Measurements from ENCODE around the gene POMGNT1.
"Not testable (repeated sequence)": the region's sequence is repeated elsewhere in the genome, so short reads cannot be mapped to it uniquely, and the experiment has no call there.

Gene POMGNT1

DNA sequence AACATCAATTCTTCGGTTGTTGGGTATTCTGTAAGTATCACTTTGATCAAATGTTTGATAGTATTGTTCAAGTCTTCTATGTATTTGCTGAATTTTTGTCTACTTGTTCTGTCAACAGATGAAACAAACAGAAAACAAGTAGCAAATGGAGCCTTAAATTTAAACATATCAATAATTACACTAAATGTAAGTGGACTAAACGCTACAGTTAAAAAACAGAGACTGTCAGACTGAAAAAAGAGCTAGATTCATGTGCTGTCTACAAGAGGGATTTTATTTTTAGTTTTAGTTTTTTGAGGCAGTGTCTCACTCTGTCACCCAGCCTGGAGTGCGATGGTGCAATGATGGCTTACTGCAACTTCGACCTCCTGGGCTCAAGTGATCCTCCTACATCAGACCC is 38.6 kb upstream of the POMGNT1 start:
- TF ChIP-seq, protein P1, sequence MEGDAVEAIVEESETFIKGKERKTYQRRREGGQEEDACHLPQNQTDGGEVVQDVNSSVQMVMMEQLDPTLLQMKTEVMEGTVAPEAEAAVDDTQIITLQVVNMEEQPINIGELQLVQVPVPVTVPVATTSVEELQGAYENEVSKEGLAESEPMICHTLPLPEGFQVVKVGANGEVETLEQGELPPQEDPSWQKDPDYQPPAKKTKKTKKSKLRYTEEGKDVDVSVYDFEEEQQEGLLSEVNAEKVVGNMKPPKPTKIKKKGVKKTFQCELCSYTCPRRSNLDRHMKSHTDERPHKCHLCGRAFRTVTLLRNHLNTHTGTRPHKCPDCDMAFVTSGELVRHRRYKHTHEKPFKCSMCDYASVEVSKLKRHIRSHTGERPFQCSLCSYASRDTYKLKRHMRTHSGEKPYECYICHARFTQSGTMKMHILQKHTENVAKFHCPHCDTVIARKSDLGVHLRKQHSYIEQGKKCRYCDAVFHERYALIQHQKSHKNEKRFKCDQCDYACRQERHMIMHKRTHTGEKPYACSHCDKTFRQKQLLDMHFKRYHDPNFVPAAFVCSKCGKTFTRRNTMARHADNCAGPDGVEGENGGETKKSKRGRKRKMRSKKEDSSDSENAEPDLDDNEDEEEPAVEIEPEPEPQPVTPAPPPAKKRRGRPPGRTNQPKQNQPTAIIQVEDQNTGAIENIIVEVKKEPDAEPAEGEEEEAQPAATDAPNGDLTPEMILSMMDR (IDR thresholded peaks at IDR 0.05; ENCODE audit: low read depth, low read length) = no peak
- DNase-seq (ENCODE audit: extremely low read depth, low read depth) = no peak

DNA sequence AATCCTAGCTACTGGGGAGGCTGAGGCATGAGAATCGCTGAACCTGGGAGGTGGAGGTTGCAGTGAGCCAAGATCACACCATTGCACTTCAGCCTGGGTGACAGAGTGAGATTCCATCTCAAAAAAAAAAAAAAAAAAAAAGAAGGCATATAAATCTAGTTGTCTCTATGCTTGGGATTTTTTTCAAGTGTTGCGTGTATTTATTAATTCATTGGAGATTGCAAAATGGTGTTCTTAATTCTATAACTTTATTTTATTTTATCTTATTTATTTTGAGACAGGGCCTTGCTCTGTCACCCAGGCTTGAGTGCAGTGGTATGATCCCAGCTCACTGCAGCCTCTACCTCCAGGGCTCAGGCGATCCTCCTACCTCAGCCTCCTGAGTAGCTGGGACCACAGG is 33.0 kb upstream of the POMGNT1 start:
- not testable (repeated sequence) for DNase-seq (ENCODE audit: extremely low read depth, low read depth)

DNA sequence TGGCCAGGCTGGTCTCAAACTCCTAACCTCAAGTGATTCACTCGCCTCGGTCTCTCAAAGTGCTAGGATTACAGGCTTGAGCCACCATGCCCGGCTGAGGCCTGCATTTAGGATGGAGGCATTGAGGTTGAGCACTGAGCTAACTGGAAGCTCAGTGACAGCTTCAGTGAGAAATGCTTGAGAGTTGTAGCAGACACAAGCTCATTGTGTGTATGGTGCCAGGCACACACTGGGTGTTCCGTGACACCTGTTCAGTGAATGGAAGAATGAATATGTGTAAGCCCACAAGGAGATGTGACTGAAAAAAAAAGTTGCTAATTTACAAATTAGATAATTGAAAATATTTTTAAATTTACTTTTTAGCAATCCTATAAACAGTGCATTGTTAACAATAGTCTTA is 26.7 kb upstream of the POMGNT1 start:
- TF ChIP-seq, protein P1 (IDR thresholded peaks at IDR 0.05; ENCODE audit: low read depth, low read length) = no peak
- no peak for DNase-seq (ENCODE audit: extremely low read depth, low read depth)

DNA sequence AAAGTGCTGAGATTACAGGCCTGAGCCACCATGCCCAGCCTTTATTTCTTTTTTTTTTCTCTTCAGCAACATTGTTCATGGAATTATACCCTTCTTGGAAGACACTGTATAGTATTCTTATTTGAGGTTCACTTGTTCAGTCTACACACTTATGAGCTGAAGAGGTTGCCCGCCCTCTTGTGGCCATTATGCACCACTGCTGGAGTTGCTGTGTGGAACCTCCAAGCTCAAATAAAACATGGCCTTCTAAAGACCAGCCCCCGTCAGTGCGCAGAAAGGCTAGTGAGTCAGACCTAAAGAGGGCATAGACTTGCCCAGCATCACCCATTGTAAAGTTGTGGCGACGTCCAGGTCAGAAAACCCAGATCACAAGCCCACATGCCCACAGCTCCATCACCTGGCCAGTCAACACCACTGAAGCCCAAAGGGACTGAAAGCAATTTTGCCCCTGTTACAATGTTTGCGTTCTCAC is 25.3 kb upstream of the POMGNT1 start:
- TF ChIP-seq, protein P1 (IDR thresholded peaks at IDR 0.05; ENCODE audit: low read depth, low read length) = peak; percentile 97
- peak; percentile 70 for DNase-seq (ENCODE audit: extremely low read depth, low read depth)

DNA sequence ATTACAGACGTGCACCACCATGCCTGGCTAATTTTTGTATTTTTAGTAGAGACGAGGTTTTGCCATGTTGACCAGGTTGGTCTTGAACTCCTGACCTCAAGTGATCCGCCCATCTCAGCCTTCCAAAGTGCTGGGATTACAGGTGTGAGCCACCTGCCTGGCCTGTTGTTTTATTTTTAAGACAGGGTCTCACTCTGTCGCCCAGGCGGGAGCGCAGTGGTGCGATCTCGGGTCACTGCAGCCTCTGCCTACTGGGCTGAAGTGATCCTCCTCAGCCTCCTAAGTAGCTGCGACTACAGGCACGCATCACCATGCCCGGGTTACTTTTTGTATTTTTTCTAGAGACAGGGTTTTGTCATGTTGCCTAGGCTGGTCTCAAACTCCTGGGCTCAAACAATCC is 24.8 kb upstream of the POMGNT1 start:
- not testable (repeated sequence) for DNase-seq (ENCODE audit: extremely low read depth, low read depth)

DNA sequence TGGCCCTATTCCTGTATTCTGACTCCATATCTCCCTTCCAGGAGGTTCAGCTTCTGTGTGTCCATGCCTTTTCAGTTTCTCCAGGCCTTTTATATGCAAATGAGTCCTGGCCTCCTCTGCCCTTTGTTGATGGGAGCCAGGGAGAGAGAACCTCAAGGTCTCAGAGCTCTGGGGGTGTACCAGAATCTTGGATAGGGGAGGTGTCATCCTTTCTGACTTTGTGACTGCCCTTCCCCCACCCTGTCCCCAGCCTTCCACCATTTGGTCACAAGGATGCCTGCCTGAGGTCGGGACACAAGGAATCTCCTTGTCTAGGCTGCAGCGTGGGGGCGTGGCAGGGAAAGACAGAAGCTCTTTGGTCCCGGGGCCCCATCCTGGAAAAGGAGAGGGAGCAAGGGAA is 23.5 kb upstream of the POMGNT1 start:
- DNase-seq (ENCODE audit: extremely low read depth, low read depth) = no peak
- TF ChIP-seq, protein P1 (IDR thresholded peaks at IDR 0.05; ENCODE audit: low read depth, low read length) = no peak

DNA sequence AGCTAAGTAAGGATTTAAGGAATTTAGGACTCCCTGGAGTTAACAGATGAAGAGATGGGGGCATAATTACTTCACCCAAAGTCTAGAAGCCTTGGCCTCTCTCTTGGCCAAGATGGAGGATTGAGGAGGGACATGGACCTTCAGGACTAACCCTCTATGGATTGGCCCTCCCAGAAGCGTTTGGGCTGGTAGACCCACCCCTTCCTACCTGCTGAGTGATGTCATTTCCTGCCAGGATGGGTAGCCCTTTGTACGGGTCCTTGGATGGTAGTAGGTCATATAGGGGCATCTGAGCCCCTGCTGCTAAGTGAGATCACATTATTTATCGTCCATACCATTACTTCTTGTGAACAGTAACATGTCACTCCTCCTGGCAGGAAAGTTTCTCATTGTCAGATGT is 22.6 kb upstream of the POMGNT1 start:
- DNase-seq (ENCODE audit: extremely low read depth, low read depth) = no peak
- TF ChIP-seq, protein P1 (IDR thresholded peaks at IDR 0.05; ENCODE audit: low read depth, low read length) = no peak

DNA sequence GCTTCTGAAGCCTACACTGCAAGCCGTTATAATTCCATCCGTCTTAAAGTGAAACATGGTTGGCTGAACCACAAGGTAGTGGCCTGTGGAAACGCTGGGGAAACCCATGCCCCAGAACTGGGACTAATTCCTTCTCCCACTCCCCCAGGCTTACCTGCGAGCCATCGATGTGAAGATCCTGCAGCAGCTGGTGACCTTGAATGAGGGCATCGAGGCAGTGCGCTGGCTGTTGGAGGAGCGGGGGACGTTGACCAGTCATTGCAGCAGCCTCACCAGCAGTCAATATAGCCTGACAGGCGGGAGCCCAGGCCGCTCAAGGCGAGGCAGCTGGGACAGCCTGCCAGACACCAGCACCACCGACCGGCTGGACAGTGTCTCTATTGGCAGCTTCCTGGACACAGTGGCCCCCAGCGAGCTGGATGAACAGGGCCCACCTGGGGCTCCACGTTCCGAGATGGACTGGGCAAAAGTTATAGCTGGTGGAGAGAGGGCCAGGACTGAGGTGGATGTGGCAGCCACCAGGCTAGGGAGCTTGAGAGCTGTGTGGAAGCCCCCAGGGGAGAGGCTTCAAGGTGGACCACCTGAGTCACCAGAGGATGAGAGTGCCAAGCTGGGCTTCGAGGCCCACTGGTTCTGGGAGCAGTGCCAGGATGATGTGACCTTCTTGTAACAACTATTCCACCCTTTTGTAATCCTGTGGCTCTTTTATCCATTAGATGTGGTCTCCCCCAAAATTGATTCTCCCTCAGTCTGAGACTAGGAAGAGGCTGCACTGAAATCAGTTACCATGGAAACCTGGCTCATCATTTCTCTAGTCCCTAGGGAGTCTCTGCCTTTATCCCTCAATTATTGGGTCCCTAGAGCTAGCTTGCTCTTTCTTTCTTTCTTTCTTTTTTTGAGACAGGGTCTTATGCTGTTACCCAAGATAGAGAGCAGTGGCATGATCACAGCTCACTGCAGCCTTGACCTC is 21.6 kb upstream of the POMGNT1 start:
- no peak for DNase-seq (ENCODE audit: extremely low read depth, low read depth)
- TF ChIP-seq, protein P1 (IDR thresholded peaks at IDR 0.05; ENCODE audit: low read depth, low read length) = no peak
